Nucleus accumbens (tissue), 56 donors: ENCODE measurements around the gene SMIM21.

Source experiments
- DNase-seq, 56 donors: peaks; one replicate each; lab custom pipeline; 2025; lab: John Stamatoyannopoulos, UW

SMIM21 gene

GRCh38 chr18:75428490-75428889 is 987 bp upstream of the SMIM21 start:
- DNase-seq, result no peak

- DNase-seq, result no peak
Observed at GRCh38 chr18:75422341-75422910, 5.1 kb downstream of the SMIM21 start.

- no peak for DNase-seq
Observed at GRCh38 chr18:75421656-75422055, 5.8 kb downstream of the SMIM21 start.

GRCh38 chr18:75418293-75419005 is 9.1 kb downstream of the SMIM21 start:
- DNase-seq, result no peak

- no peak for DNase-seq
Observed at GRCh38 chr18:75410611-75411010, 16.9 kb downstream of the SMIM21 start.

- no peak for DNase-seq
Observed at GRCh38 chr18:75409806-75410205, 17.7 kb downstream of the SMIM21 start.

- DNase-seq, result peak in 14 of 56 donors; percentile 12 to 61 (median 26)
Observed at GRCh38 chr18:75408554-75409506, 18.7 kb downstream of the SMIM21 start.

GRCh38 chr18:75407468-75408437 is 19.8 kb downstream of the SMIM21 start:
- DNase-seq, result no peak

GRCh38 chr18:75406491-75407445 is 20.7 kb downstream of the SMIM21 start:
- DNase-seq, result peak in 6 of 56 donors; percentile 12 to 52 (median 22)

GRCh38 chr18:75405351-75405750 is 22.2 kb downstream of the SMIM21 start:
- DNase-seq, result no peak

GRCh38 chr18:75400366-75400765 is 27.1 kb downstream of the SMIM21 start:
- no peak for DNase-seq

- no peak for DNase-seq
Observed at GRCh38 chr18:75395137-75395536, 32.4 kb downstream of the SMIM21 start.

GRCh38 chr18:75393721-75394120 is 33.8 kb downstream of the SMIM21 start:
- DNase-seq, result no peak

- DNase-seq, result no peak
Observed at GRCh38 chr18:75392226-75392578, 35.3 kb downstream of the SMIM21 start.

GRCh38 chr18:75391279-75392225 is 36.0 kb downstream of the SMIM21 start:
- no peak for DNase-seq

GRCh38 chr18:75390854-75391253 is 36.6 kb downstream of the SMIM21 start:
- DNase-seq, result no peak

GRCh38 chr18:75384144-75384543 is 43.4 kb downstream of the SMIM21 start:
- no peak for DNase-seq
